Astrocyte (in vitro differentiated cells and primary cell): ENCODE measurements around the gene YIF1B.

Experiments
- CTCF ChIP-seq: IDR thresholded peaks from 2 replicates; pipeline ENCODE4 v1.5.1; 2011; ENCODE audit warnings: low read depth, mild to moderate bottlenecking, inconsistent platforms, low read length, moderate library complexity; ENCODE audit not compliant: insufficient read depth
- EZH2 ChIP-seq: IDR thresholded peaks from 2 replicates; pipeline ENCODE4 v1.6.1; 2012; ENCODE audit warnings: mild to moderate bottlenecking, low read length, inconsistent platforms; ENCODE audit not compliant: insufficient read depth

GRCh38 chr19:38262585-38263268 is 53.0 kb downstream of the YIF1B start:
- TF ChIP-seq CTCF (no peak), EZH2 (no peak)
